Osteocyte (in vitro differentiated cells): Measurements from ENCODE around the gene MVK. TPM values are rescaled to one million over a fixed set of nuclear protein-coding genes. Genes with fewer than 3 reads are reported as not detected.

Experiments
- DNase-seq: peaks from one replicate; pipeline ENCODE4 v3.0.0; 2021; ENCODE audit warnings: mixed read lengths; ENCODE audit not compliant: unreplicated experiment; ENCODE audit errors: extremely low spot score
- H3K27ac Mint-ChIP-seq: one replicate; pipeline ENCODE4 v1.8.0; 2021; ENCODE audit warnings: mild to moderate bottlenecking, mixed read lengths; ENCODE audit not compliant: unreplicated experiment
- H3K27me3 Mint-ChIP-seq: one replicate; pipeline ENCODE4 v1.8.0; 2021; ENCODE audit warnings: mixed read lengths; ENCODE audit not compliant: unreplicated experiment
- H3K36me3 Mint-ChIP-seq: one replicate; pipeline ENCODE4 v1.8.0; 2021; ENCODE audit warnings: mixed read lengths; ENCODE audit not compliant: unreplicated experiment
- H3K4me1 Mint-ChIP-seq: one replicate; pipeline ENCODE4 v1.8.0; 2021; ENCODE audit warnings: mixed read lengths; ENCODE audit not compliant: unreplicated experiment
- H3K4me3 Mint-ChIP-seq: one replicate; pipeline ENCODE4 v1.8.0; 2021; ENCODE audit warnings: mild to moderate bottlenecking, moderate library complexity, mixed read lengths; ENCODE audit not compliant: unreplicated experiment
- H3K9me3 Mint-ChIP-seq: one replicate; pipeline ENCODE4 v1.8.0; 2021; ENCODE audit warnings: mixed read lengths; ENCODE audit not compliant: unreplicated experiment
- total RNA-seq: library from RNA; stranded (reverse); gene quantifications from 2 replicates; pipeline ENCODE4 v1.2.1, GENCODE V29; 2021
- TF ChIP-seq, protein P1 (sequence below): fragments of 200-600 bp; sonication (generic); IDR thresholded peaks from 2 replicates; pipeline ENCODE4 v1.5.0; 2021; ENCODE audit warnings: antibody characterized with exemption, mild to moderate bottlenecking, moderate library complexity

Gene MVK
- total RNA-seq, 1 donor from 2014 or later: 13.0 TPM

DNA sequence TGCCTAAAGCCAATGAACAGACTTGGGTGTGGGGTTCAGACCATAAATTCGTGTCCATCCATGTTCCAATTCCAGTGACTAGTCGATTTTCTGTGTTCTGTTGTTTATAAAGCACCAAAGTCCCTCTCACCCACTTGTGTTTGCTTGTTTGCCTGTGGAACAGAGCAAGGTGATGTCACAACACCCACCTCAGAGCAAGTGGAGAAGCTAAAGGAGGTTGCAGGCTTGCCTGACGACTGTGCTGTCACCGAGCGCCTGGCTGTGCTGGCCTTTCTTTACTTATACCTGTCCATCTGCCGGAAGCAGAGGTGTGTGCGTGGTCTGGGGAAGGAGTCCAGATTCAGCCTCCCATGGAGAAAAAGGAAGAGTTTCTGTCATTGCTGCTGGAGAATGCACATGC lies 6.0 kb downstream of the MVK start:
- no peak for DNase-seq
- peaks cover 5% of the 10 kb centered on the region for H3K4me1 Mint-ChIP-seq
- H3K27ac Mint-ChIP-seq: no peak overlapping the region
- H3K9me3 Mint-ChIP-seq: no peaks in the 10 kb centered on the region
- no peak overlapping the region for H3K4me3 Mint-ChIP-seq
- TF ChIP-seq, protein P1, sequence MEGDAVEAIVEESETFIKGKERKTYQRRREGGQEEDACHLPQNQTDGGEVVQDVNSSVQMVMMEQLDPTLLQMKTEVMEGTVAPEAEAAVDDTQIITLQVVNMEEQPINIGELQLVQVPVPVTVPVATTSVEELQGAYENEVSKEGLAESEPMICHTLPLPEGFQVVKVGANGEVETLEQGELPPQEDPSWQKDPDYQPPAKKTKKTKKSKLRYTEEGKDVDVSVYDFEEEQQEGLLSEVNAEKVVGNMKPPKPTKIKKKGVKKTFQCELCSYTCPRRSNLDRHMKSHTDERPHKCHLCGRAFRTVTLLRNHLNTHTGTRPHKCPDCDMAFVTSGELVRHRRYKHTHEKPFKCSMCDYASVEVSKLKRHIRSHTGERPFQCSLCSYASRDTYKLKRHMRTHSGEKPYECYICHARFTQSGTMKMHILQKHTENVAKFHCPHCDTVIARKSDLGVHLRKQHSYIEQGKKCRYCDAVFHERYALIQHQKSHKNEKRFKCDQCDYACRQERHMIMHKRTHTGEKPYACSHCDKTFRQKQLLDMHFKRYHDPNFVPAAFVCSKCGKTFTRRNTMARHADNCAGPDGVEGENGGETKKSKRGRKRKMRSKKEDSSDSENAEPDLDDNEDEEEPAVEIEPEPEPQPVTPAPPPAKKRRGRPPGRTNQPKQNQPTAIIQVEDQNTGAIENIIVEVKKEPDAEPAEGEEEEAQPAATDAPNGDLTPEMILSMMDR: no peak
- peaks cover 20% of the 10 kb centered on the region for H3K36me3 Mint-ChIP-seq
- no peaks in the 10 kb centered on the region for H3K27me3 Mint-ChIP-seq

DNA sequence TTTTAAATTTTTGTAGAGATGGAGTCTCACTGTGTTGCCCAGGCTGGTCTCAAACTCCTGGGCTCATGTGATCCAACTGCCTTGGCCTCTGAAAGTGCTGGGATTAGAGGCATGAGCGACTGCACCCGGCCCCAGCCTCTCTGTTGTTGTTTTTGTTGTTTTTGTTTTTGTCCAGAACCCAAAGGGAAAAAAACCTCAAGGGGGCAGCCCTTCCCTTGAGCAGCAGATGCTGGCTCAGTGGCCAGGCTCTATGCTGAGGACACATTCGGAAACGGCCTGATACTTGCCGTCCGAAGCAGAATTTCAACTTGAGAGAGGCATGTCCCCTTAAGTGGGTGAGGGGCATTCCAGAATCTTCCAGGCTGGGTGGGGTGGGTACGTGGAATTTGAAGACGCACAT lies 6.7 kb downstream of the MVK start:
- DNase-seq: no peak
- H3K36me3 Mint-ChIP-seq: peaks cover 20% of the 10 kb centered on the region
- H3K27me3 Mint-ChIP-seq: no peaks in the 10 kb centered on the region
- H3K9me3 Mint-ChIP-seq: no peaks in the 10 kb centered on the region
- no peak overlapping the region for H3K27ac Mint-ChIP-seq
- TF ChIP-seq, protein P1: no peak
- no peak overlapping the region for H3K4me3 Mint-ChIP-seq
- H3K4me1 Mint-ChIP-seq: no peaks in the 10 kb centered on the region

DNA sequence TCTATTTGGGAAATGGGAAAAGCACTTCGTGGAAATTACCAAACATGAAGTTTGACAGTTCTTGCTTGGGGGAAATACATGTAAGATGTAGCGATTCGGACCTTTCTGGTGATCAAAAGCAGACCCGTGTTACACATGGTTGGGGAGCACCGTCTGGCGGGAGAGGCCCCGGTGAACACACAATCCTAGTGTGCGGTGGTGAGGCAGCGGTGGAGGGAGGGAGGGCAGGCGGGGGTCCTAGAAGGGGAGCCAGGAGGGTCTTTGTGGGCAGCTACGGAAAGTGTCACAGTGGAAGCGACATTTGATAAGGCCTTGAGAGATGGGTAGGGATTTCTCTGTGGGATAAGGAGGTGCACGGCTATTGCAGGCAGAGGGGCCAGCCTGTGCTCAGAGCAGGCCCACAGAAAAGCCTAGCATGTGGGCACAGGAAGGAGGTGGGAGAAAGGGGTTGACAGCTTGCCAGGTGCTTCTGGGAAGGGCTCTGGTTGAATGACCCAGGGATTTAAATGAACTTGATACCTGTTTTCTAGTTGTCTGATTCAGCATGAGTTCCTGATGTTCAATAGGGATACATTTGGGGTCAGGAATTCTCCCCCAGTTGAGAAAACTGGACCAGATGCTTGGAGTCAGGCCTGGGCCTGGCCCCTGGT lies 7.2 kb downstream of the MVK start:
- DNase-seq: no peak
- H3K27ac Mint-ChIP-seq: no peak overlapping the region
- TF ChIP-seq, protein P1: no peak
- H3K4me1 Mint-ChIP-seq: no peaks in the 10 kb centered on the region
- H3K27me3 Mint-ChIP-seq: no peaks in the 10 kb centered on the region
- H3K9me3 Mint-ChIP-seq: no peaks in the 10 kb centered on the region
- no peak overlapping the region for H3K4me3 Mint-ChIP-seq
- H3K36me3 Mint-ChIP-seq: peaks cover 20% of the 10 kb centered on the region

DNA sequence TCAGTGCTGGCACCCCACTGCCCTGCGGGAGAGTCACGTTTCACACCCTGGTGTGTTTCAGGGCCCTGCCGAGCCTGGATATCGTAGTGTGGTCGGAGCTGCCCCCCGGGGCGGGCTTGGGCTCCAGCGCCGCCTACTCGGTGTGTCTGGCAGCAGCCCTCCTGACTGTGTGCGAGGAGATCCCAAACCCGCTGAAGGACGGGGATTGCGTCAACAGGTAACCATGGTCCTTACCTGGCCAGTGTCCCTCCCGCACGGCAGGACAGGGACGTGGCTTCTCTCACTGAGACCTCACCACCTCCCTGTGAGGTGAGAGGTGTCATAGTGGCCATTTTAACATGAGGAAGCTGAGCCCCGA lies 7.7 kb downstream of the MVK start:
- Mint-ChIP-seq H3K27ac (no peak overlapping the region), H3K9me3 (no peaks in the 10 kb centered on the region), H3K4me3 (no peak overlapping the region), H3K4me1 (no peaks in the 10 kb centered on the region), H3K36me3 (peaks cover 20% of the 10 kb centered on the region), H3K27me3 (no peaks in the 10 kb centered on the region)
- TF ChIP-seq, protein P1: no peak
- DNase-seq: no peak

DNA sequence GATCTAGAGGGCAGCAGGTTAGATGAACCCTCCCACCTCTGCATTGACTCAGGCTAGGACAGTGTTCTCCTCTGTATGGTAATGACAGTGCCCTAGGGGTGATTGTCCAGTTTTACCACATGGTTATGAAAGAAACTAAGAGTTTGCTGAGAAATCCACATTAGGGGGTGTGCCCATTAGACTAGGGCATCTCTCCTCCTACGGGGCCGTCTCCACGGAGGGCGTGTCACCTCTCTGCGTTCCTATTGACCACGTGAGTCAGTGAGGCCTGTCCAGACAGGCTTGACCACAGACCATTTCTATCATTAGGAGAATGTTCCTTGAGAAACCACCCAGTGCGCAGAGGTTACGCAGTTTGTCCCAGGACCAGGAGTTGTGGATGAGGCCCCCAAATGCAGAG lies 8.3 kb downstream of the MVK start:
- Mint-ChIP-seq H3K27ac (no peak overlapping the region), H3K4me3 (no peak overlapping the region), H3K27me3 (no peaks in the 10 kb centered on the region), H3K9me3 (no peaks in the 10 kb centered on the region), H3K4me1 (no peaks in the 10 kb centered on the region), H3K36me3 (peaks cover 19% of the 10 kb centered on the region)
- TF ChIP-seq, protein P1: no peak
- DNase-seq: no peak
